ENCODE measurements around the gene SRSF11. TPM values are rescaled to one million over a fixed set of nuclear protein-coding genes. Genes with fewer than 3 reads are reported as not detected.

SRSF11 gene
- polyA plus RNA-seq, 1 experiment, result 229 TPM

- no peak for TF ChIP-seq CTCF (IDR thresholded peaks at IDR 0.05; ENCODE audit: insufficient read depth, low read depth, low read length)
- CTCF ChIA-PET, result no interaction called here
These were observed 74.6 kb downstream of the SRSF11 start for GRCh38 chr1:70295749-70296148.

GRCh38 chr1:70299472-70299871, 78.3 kb downstream of the SRSF11 start:
- H3K4me3 ChIP-seq (ENCODE audit: low read depth, low read length), result no peak overlapping the region
- ChIA-PET CTCF (no interaction called here), POLR2A (no interaction called here)
- no peak for DNase-seq (ENCODE audit: low read depth)
- H3K27me3 ChIP-seq (ENCODE audit: control insufficient read depth, insufficient read depth, low read length), result no peaks in the 10 kb centered on the region
- peaks cover 3% of the 10 kb centered on the region; the same call in 1 of the 2 replicates for H3K36me3 ChIP-seq (ENCODE audit: control insufficient read depth, insufficient read depth, low read length)
- TF ChIP-seq CTCF (IDR thresholded peaks at IDR 0.05; ENCODE audit: insufficient read depth, low read depth, low read length), result no peak

More at GRCh38 chr1:70295749-70296148, 74.6 kb downstream of the SRSF11 start:
- H3K27me3 ChIP-seq (ENCODE audit: control insufficient read depth, insufficient read depth, low read length), result no peaks in the 10 kb centered on the region
- peaks cover 6% of the 10 kb centered on the region; the same call in 1 of the 2 replicates for H3K36me3 ChIP-seq (ENCODE audit: control insufficient read depth, insufficient read depth, low read length)
- H3K4me3 ChIP-seq (ENCODE audit: low read depth, low read length), result no peak overlapping the region
- POLR2A ChIA-PET, result no interaction called here
- DNase-seq (ENCODE audit: low read depth), result no peak

Small RNA genes within 50 kb of the gene (small RNA-seq; reads per million reads assigned to genes)
- gene RN7SL242P (ENCODE audit: insufficient read length, low read depth, low replicate concordance), result not detected

Other genes starting within 250 kb of the SRSF11 start
- gene LRRC40, start 15.8 kb upstream of the SRSF11 start, polyA plus RNA-seq (2011; rRNA removed), result 5.0 and 12.3 TPM in 2 replicates
- 7.8 and 11.1 TPM in 2 replicates for gene ANKRD13C, start 133.3 kb downstream of the SRSF11 start, polyA plus RNA-seq (2011; rRNA removed)
- 5.2 and 7.2 TPM in 2 replicates for gene CTH, start 189.9 kb downstream of the SRSF11 start, polyA plus RNA-seq (2011; rRNA removed)